Measurements from ENCODE around the gene ITCH.
A peak's percentile ranks its signal among the peaks of the same experiment; 100 is the strongest.
"Not testable (repeated sequence)": the region's sequence is repeated elsewhere in the genome, so short reads cannot be mapped to it uniquely, and the experiment has no call there.

The ITCH gene

GRCh38 chr20:34344238-34344637 lies 18.8 kb upstream of the ITCH start:
- DNase-seq = no peak

DNA sequence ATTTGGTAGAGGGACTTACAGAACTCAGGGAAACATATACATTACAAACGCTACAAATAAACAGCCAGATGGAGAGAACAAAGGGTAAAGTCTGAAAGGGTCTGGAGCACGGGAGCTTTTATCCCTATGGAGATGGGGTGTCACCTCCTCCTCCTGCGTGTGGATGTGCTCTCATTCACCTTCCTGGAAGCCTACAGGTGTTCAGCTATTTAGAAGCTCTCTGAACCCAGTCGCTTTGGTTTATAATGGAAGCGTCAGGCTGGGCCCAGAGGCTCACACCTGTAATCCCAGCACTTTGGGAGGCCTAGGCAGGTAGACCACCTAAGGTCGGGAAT lies 17.7 kb upstream of the ITCH start:
- no peak for DNase-seq

DNA sequence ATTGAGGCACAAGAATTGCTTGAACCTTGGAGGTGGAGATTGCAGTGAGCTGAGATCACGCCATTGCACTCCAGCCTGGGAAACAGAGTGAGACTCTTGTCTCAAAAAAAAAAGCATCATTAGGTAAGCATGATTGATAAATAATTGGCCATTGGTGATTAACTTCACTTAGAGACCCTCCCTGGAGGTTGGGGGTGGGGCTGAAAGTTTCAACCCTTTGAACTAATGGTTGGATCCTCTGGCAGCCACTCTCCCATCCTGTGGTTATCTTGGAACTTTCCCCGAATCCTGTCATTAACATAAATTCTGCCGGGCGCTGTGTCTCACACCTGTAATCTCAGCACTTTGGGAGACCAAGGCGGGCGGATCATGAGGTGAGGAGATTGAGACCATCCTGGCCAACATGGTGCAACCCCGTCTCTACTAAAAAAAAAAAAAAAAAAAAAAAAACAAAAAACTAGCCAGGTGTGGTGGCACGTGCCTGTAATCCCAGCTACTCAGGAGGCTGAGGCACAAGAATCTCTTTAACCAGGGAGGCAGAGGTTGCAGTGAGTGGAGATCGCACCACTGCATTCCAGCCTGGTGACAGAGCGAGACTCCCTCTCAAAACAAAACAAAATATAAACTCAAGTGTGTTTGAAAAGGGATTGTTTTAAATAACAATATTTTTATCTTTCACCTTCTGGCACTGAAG lies 17.1 kb upstream of the ITCH start:
- DNase-seq = not testable (repeated sequence)

DNA sequence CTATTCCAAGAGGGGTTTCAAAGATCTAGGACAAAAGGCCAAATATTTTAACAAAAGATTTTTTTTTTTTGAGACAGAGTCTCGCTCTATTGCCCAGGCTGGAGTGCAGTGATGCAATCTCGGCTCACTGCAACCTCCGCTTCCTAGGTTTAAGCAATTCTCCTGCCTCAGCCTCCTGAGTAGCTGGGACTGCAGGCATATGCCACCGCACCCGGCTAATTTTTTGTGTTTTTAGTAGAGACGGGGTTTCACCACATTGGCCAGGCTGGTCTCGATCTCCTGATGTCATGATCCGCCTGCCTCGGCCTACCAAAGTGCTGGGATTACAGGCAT lies 16.6 kb upstream of the ITCH start:
- not testable (repeated sequence) for DNase-seq

- no peak for DNase-seq
Observed at GRCh38 chr20:34347571-34347970, 15.5 kb upstream of the ITCH start.

DNA sequence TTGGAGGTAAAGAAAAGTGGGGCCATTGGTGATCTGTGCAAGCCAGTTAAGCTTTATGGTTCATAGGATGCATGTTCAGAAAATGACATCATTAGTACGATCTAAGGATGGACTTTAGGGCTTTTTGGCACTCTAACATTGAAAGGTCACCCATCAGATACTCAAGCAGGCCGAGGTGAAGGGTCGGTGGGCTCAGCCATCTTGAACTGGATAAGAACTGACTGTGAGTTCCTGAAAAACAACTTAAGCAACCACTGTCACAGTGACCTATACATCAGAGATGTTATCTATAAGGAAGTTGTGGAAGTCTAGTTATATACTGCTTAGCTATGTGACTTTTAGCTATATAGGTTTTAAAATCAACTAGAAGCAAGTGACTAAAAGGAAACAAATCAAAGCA lies 13.0 kb upstream of the ITCH start:
- peak; percentile 2 to 40 for DNase-seq

- not testable (repeated sequence) for DNase-seq
Observed at GRCh38 chr20:34353467-34353866, 9.6 kb upstream of the ITCH start.

DNA sequence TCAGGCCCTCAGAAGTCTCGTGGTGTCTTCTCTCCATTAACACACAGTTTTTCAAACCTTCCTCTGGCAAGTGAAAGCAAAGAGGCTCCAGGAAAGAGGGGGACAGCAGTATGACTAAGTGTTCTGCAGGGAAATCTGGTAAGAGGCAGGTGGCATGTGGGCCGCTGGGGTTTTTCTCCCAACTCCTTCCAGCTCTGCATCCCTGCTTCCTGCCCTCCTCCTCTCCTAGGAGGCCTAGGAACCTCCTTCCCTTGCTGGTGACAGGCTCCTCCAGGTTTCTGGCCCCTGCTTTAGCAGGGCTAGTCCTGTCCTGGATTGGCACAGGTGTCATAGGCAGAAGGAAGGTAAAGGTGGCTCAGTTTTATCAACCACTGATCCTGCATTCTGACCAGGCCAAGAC lies 7.6 kb upstream of the ITCH start:
- DNase-seq = no peak

DNA sequence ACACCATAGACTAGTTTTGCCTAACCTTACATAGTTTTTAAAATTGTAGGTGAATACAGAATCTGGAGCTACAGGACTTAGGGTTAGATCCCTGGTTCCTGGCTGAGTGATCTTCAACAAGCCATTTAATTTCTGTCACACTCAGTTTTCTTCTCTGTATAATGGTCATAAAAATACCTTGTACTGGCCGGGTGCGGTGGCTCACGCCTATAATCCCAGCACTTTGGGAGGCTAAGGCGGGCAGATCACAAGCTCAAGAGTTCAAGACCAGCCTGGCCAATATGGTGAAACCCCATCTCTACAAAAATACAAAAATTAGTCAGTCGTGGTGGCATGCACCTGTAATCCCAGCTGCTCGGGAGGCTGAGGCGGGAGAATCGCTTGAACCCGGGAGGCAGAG lies 3.3 kb upstream of the ITCH start:
- not testable (repeated sequence) for DNase-seq

- DNase-seq = no peak
Observed at GRCh38 chr20:34362502-34363061, 491 bp upstream of the ITCH start.

- peak in 1 of 2 experiments; percentile 9 for DNase-seq
Observed at GRCh38 chr20:34363465-34364222, 571 bp downstream of the ITCH start.

GRCh38 chr20:34364223-34364506 lies 1.1 kb downstream of the ITCH start:
- no peak for DNase-seq

DNA sequence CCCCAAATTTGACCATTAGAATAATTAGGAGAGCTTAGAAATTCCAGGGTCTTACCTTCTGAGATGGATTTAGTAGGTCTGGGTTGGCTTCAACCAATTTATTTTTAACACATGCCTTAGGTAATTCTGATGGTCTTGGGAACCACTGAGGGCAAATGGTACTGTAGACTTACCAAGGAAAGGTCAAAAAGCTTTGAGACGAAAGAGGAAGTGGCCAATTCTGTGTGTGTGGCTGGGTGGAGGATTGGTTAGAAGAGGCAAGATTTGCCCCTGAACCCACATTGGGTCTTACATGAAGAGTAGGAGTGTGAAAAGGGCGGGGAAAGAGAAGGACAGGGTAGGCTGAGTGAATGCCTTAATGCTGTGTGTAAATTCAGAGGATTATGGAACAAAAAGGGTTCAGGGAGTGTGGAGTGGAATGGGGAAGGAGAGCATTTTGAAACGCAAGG lies 2.7 kb downstream of the ITCH start:
- peak; percentile 72 to 73 for DNase-seq

DNA sequence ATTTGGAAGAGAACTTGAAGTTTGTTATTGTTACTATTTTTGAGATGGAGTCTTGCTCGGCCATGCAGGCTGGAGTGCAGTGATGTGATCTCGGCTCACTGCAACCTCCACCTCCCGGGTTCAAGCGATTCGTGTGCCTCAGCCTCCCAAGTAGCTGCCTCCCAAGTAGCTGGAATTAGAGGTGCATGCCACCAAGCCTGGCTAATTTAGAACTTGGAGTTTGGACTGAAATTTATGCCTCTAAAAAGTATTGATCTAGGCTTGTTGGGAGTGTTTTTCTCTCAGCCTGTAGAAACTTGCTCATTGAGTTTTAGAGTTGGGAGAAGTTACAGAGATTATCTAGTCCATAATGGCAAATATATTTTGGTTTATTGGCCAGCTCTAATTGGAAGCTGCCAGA lies 4.1 kb downstream of the ITCH start:
- no peak for DNase-seq

GRCh38 chr20:34367911-34368310 lies 4.8 kb downstream of the ITCH start:
- DNase-seq = not testable (repeated sequence)

GRCh38 chr20:34368547-34368946 lies 5.5 kb downstream of the ITCH start:
- no peak for DNase-seq

DNA sequence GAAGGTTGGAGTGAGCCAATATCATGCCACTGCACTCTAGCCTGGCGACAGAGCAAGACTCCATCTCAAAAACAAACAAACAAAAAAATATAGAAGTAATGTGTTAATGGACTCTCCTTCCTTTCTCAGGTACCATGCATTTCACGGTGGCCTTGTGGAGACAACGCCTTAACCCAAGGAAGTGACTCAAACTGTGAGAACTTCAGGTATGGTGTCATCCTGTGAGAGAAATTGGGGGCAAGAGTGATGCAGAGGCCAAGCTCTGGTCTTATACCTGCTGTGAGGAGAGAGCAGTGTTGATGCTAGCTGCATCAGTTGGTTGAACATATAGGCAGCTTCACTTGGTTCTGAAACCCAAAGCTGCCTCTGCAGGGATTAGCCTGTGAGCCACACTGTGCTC lies 6.2 kb downstream of the ITCH start:
- DNase-seq = no peak

DNA sequence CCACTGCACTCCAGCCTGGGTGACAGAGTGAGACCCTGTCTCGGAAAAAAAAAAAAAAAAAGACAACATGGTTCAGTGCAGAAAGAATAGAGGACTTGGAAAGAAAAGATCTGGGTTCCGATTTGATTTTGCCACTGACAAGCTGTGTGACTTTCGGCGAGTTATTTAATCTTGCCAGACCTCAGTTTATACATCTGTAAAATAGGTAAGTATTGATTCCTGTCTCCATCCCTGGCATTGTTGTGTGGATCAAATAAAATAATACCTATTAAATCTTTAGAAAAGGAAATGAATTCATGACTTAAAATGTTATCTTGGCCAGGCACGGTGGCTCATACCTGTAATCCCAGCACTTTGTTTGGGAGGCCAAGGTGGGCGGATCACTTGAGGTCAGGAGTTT lies 7.0 kb downstream of the ITCH start:
- DNase-seq = no peak

GRCh38 chr20:34373445-34373844 lies 10.4 kb downstream of the ITCH start:
- DNase-seq = no peak

DNA sequence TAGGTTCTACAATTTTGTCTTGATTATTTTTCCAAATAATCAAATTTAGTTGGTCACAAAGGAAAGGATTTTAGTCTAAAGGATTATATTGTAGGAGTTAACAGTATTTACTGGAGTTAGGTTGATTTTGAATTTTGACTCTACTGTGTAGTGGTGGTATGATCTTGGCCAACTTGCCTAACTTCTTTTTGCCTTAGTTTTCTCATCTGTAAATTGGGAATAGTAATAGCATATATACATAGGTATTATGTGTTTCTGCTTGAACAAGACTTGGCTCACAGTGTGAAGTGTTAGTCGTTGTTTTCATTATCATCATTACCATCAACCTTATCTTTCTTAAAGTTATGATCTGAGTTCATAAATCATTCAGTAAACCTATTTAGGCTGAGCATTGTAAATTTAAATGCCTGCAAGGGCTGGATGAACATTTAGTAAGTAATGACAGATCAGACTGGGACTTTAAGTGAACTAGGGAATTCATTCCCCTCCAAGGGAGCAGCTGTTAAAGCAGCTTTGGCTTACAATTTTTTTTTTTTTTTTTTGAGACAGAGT lies 11.2 kb downstream of the ITCH start:
- DNase-seq = no peak

- no peak for DNase-seq
Observed at GRCh38 chr20:34375977-34376430, 12.9 kb downstream of the ITCH start.

- no peak for DNase-seq
Observed at GRCh38 chr20:34377072-34377847, 14.2 kb downstream of the ITCH start.

GRCh38 chr20:34382174-34382573 lies 19.1 kb downstream of the ITCH start:
- DNase-seq = no peak
